ENCODE results near the gene ACO1.

Gene ACO1

DNA sequence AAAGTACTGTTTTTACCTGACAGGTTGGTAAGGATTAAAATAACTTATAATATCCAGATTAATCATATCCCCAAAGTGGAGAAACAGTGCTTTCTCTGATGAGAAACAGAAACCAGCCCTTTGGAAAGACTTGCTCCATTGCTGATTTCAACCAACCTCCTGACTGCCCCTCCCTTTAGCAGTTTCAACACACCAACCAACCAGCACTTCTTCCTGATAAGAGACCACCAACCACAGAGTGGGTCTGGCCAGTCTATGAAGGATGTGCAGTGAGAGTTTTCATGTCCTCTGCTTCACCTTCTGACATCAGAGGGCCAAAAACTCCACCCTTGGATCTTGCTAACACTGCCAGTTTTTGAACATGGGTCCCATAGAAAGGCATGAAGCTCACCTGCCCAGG is 113.5 kb downstream of the ACO1 start:
- Histone ChIP-seq H3K27me3 (ENCODE audit: control insufficient read depth, insufficient read depth, low read length) (no peaks in the 10 kb centered on the region), H3K27ac (ENCODE audit: low read depth, low read length) (no peak overlapping the region), H3K36me3 (ENCODE audit: control insufficient read depth, insufficient read depth, low read length) (peaks cover 7% of the 10 kb centered on the region), H3K9me3 (ENCODE audit: control insufficient read depth, insufficient read depth, low read depth, low read length) (no peaks in the 10 kb centered on the region), H3K4me3 (ENCODE audit: low read depth, low read length) (no peak overlapping the region), H3K9ac (ENCODE audit: low read length) (no peak overlapping the region), H3K4me1 (ENCODE audit: control insufficient read depth, insufficient read depth, low read length) (no peaks in the 10 kb centered on the region; the same call in 1 of the 2 replicates)

DNA sequence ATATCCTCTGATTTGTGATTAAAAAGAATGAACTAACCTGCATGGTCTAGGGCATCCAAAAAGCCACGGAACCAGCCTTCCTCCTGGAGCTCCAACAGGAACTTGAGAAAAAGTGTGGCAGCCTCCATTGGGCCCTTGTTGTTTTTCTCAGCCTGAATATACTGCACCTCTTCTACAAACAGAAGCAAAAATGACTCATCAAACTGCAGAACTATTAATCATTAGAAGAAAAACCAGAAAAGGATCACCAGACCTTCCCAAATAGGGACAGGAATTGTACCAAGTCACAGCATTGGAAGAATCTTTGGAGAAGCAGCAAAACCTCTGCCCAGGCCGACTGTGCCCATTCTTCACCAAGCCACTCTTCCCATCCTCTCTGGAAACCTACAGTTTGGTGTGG is 116.3 kb downstream of the ACO1 start:
- no peak overlapping the region for H3K9ac ChIP-seq (ENCODE audit: low read length)
- H3K9me3 ChIP-seq (ENCODE audit: control insufficient read depth, insufficient read depth, low read depth, low read length): no peaks in the 10 kb centered on the region
- no peak overlapping the region for H3K27ac ChIP-seq (ENCODE audit: low read depth, low read length)
- H3K27me3 ChIP-seq (ENCODE audit: control insufficient read depth, insufficient read depth, low read length): no peaks in the 10 kb centered on the region
- no peak overlapping the region for H3K4me3 ChIP-seq (ENCODE audit: low read depth, low read length)
- peaks cover 7% of the 10 kb centered on the region for H3K36me3 ChIP-seq (ENCODE audit: control insufficient read depth, insufficient read depth, low read length)
- H3K4me1 ChIP-seq (ENCODE audit: control insufficient read depth, insufficient read depth, low read length): no peaks in the 10 kb centered on the region; the same call in 1 of the 2 replicates

DNA sequence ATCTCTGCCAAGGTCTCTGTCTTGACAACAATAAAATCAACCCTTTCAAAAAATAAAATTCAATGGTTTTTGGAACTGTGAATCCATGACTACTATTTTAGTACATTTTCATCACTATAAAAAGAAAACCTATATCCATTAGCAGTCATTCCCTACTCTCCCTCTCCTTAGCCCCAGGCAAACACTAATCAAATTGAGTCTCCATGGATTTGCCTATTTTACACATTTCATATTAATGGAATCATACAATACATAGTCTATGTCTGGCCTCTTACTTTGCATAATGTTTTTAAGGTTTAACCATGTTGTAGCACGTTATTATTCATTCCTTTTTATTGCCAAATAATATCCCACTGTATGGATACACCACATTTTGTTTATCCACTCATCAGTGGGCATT is 117.4 kb downstream of the ACO1 start:
- no peaks in the 10 kb centered on the region; the same call in 1 of the 2 replicates for H3K4me1 ChIP-seq (ENCODE audit: control insufficient read depth, insufficient read depth, low read length)
- H3K27ac ChIP-seq (ENCODE audit: low read depth, low read length): no peak overlapping the region
- H3K4me3 ChIP-seq (ENCODE audit: low read depth, low read length): no peak overlapping the region
- no peaks in the 10 kb centered on the region for H3K9me3 ChIP-seq (ENCODE audit: control insufficient read depth, insufficient read depth, low read depth, low read length)
- H3K36me3 ChIP-seq (ENCODE audit: control insufficient read depth, insufficient read depth, low read length): peaks cover 4% of the 10 kb centered on the region
- H3K9ac ChIP-seq (ENCODE audit: low read length): no peak overlapping the region
- H3K27me3 ChIP-seq (ENCODE audit: control insufficient read depth, insufficient read depth, low read length): no peaks in the 10 kb centered on the region

DNA sequence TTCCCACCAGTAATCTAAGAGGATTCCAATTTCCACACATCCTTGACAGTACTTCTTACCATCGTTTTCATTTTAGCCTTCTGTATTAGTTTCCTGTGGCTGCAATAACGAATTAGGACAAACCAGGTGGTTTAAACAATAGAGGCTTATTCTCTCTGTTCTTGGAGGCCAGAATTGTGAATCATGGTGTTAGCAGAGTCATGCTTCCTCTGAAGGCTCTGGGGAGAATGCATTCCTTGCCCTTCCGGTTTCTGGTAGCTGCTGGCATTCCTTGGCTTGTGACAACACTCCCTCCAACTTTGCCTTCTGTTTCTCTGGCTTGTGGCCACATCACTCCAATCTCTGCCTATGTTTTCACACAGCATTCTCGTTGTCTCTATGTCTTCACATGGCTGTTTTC is 118.0 kb downstream of the ACO1 start:
- Histone ChIP-seq H3K36me3 (ENCODE audit: control insufficient read depth, insufficient read depth, low read length) (peaks cover 4% of the 10 kb centered on the region), H3K9me3 (ENCODE audit: control insufficient read depth, insufficient read depth, low read depth, low read length) (no peaks in the 10 kb centered on the region), H3K4me3 (ENCODE audit: low read depth, low read length) (no peak overlapping the region), H3K27me3 (ENCODE audit: control insufficient read depth, insufficient read depth, low read length) (no peaks in the 10 kb centered on the region), H3K9ac (ENCODE audit: low read length) (no peak overlapping the region), H3K27ac (ENCODE audit: low read depth, low read length) (no peak overlapping the region), H3K4me1 (ENCODE audit: control insufficient read depth, insufficient read depth, low read length) (no peaks in the 10 kb centered on the region; the same call in 1 of the 2 replicates)

GRCh38 chr9:32503008-32503407 is 118.6 kb downstream of the ACO1 start:
- Histone ChIP-seq H3K36me3 (ENCODE audit: control insufficient read depth, insufficient read depth, low read length) (peaks cover 2% of the 10 kb centered on the region), H3K27me3 (ENCODE audit: control insufficient read depth, insufficient read depth, low read length) (no peaks in the 10 kb centered on the region), H3K9me3 (ENCODE audit: control insufficient read depth, insufficient read depth, low read depth, low read length) (no peaks in the 10 kb centered on the region), H3K9ac (ENCODE audit: low read length) (no peak overlapping the region), H3K4me3 (ENCODE audit: low read depth, low read length) (no peak overlapping the region), H3K4me1 (ENCODE audit: control insufficient read depth, insufficient read depth, low read length) (no peaks in the 10 kb centered on the region; the same call in 1 of the 2 replicates), H3K27ac (ENCODE audit: low read depth, low read length) (no peak overlapping the region)

All from HUES6 (cell line).